Keratinocyte (primary cell): ENCODE measurements around the gene PARD3B. TPM values are rescaled to one million over a fixed set of nuclear protein-coding genes. Genes with fewer than 3 reads are reported as not detected.

Source experiments
- DNase-seq: peaks from one replicate; pipeline ENCODE4 v3.0.0-alpha.2; 2011; ENCODE audit warnings: low read depth, missing footprints, low spot score
- FAIRE-seq: peaks from 2 replicates; lab custom pipeline; 2011; peaks lifted over from hg19 to GRCh38; lab: Jason Lieb, UNC
- H2AFZ ChIP-seq: 2 replicates; pipeline ENCODE4 v1.6.0; 2012; ENCODE audit warnings: low read length, control low read depth, inconsistent platforms; ENCODE audit not compliant: control insufficient read depth
- H3K27ac ChIP-seq: 2 replicates; pipeline ENCODE4 v1.5.1; 2011; ENCODE audit warnings: low read length; ENCODE audit not compliant: control insufficient read depth, insufficient read depth
- H3K27me3 ChIP-seq: 3 replicates; pipeline ENCODE4 v1.6.0; 2011; ENCODE audit warnings: low read length; ENCODE audit not compliant: control insufficient read depth, insufficient read depth; ENCODE audit errors: extremely low read depth
- H3K36me3 ChIP-seq, 2 experiments: 2 replicates in 1 of 2; 3 replicates in 1 of 2; pipeline ENCODE4 v1.5.1; 2011; ENCODE audit warnings: low read length in 2 of 2, mild to moderate bottlenecking in 1 of 2; ENCODE audit not compliant: control insufficient read depth in 2 of 2, insufficient read depth in 2 of 2; ENCODE audit errors: extremely low read depth in 1 of 2
- H3K4me1 ChIP-seq: 3 replicates; pipeline ENCODE4 v1.5.1; 2011; ENCODE audit warnings: low read length; ENCODE audit not compliant: control insufficient read depth, insufficient read depth; ENCODE audit errors: extremely low read depth
- H3K4me2 ChIP-seq: 3 replicates; pipeline ENCODE4 v1.6.0; 2011; ENCODE audit warnings: low read depth, low read length; ENCODE audit not compliant: control insufficient read depth, insufficient read depth; ENCODE audit errors: extremely low read depth
- H3K4me3 ChIP-seq, 3 experiments: fragments of 200-600 bp in 1 of 3; sonication (generic) in 1 of 3; 2 replicates in 2 of 3; 3 replicates in 1 of 3; pipeline ENCODE4 v1.5.1; 2011 to 2016; ENCODE audit warnings: low read length in 3 of 3, mild to moderate bottlenecking in 3 of 3, control low read depth in 2 of 3, inconsistent platforms in 1 of 3, low read depth in 1 of 3, mixed read lengths in 1 of 3, mixed run types in 1 of 3, moderate library complexity in 1 of 3; ENCODE audit not compliant: control insufficient read depth in 2 of 3, insufficient read depth in 2 of 3; ENCODE audit errors: extremely low read depth in 1 of 3
- H3K79me2 ChIP-seq: 2 replicates; pipeline ENCODE4 v1.6.0; 2012; ENCODE audit warnings: low read length; ENCODE audit not compliant: control insufficient read depth, insufficient read depth
- H3K9ac ChIP-seq: 3 replicates; pipeline ENCODE4 v1.6.0; 2011; ENCODE audit warnings: low read length; ENCODE audit not compliant: control insufficient read depth, insufficient read depth; ENCODE audit errors: extremely low read depth
- H3K9me1 ChIP-seq: 3 replicates; pipeline ENCODE4 v1.6.0; 2011; ENCODE audit warnings: low read length; ENCODE audit not compliant: control insufficient read depth, insufficient read depth; ENCODE audit errors: extremely low read depth
- H3K9me3 ChIP-seq: 2 replicates; pipeline ENCODE4 v1.5.1; 2012; ENCODE audit warnings: low read depth, low read length; ENCODE audit not compliant: control insufficient read depth
- H4K20me1 ChIP-seq: 3 replicates; pipeline ENCODE4 v1.6.0; 2011; ENCODE audit warnings: low read length; ENCODE audit not compliant: control insufficient read depth, insufficient read depth; ENCODE audit errors: extremely low read depth
- EZH2 ChIP-seq: IDR thresholded peaks from one replicate; pipeline ENCODE4 v1.6.1; 2012; ENCODE audit warnings: inconsistent platforms, mild to moderate bottlenecking, low read length, moderate library complexity
- dilution Hi-C: fragments of 300-500 bp; cut with MboI; formaldehyde crosslinking; loops from one replicate; pipeline ENCODE4 v1.7.0; 2020; ENCODE audit warnings: low sequenced_read_pairs; ENCODE audit not compliant: extremely low pct_ligation_motif_present
- polyA plus RNA-seq, 5 experiments: library from polyadenylated mRNA; depleted of rRNA in 3 of 5; stranded (reverse) in 3 of 5; stranded (forward) in 1 of 5; unstranded in 1 of 5; fragments of >200 nt; gene quantifications; 1 replicate in 1 of 5; 2 replicates in 3 of 5; 3 replicates in 1 of 5; pipeline versions ENCODE4 v1.2.1 to v1.2.3, GENCODE V29; 2011 to 2012; ENCODE audit warnings: missing spikeins in 2 of 5, low read depth in 1 of 5, low replicate concordance in 1 of 5
- TF ChIP-seq, protein P1 (sequence below), 3 experiments: IDR thresholded peaks in 1 of 3; conservative IDR thresholded peaks in 1 of 3; optimal IDR thresholded peaks in 1 of 3; 2 replicates in 2 of 3; 3 replicates in 1 of 3; pipeline versions ENCODE3 to v1.5.1; 2011; ENCODE audit warnings: low read length in 3 of 3, mild to moderate bottlenecking in 3 of 3, moderate library complexity in 2 of 3, control low read depth in 1 of 3, inconsistent platforms in 1 of 3; ENCODE audit not compliant: insufficient read depth in 2 of 3; ENCODE audit errors: extremely low read depth in 1 of 3

Gene PARD3B
- polyA plus RNA-seq, 1 donor (not counting 4 experiments of a cell fraction or from before 2014, with no cell fraction given): 1.2 TPM

DNA sequence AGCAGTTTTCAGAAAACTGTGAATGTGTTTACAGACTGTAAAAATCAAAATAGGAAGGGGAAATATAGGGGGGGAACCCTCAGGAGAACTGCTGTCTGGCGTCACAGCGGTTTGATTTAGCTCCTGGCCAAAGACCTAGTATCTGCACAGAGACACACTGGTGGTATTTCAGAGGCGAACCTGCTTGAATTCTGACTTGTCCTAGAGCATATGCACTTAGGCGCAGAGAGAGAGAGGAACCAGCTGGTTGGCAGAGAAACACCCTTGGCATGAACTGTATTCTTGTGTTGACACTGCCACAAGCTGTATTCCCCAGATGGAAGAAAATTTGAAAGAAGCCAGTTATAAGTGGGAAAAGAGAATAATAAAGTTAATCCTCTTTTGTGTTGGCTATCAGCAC lies 630.6 kb downstream of the PARD3B start:
- H3K9me1 ChIP-seq: no peaks in the 10 kb centered on the region
- H3K27me3 ChIP-seq: no peaks in the 10 kb centered on the region
- no peaks in the 10 kb centered on the region for H4K20me1 ChIP-seq
- no peaks in the 10 kb centered on the region for H3K4me1 ChIP-seq
- no peak overlapping the region for H3K4me3 ChIP-seq
- no peak overlapping the region for H3K4me2 ChIP-seq
- H3K36me3 ChIP-seq: no peaks in the 10 kb centered on the region
- H3K9me3 ChIP-seq: no peaks in the 10 kb centered on the region
- dilution Hi-C loops: no loop called here
- TF ChIP-seq, protein P1, sequence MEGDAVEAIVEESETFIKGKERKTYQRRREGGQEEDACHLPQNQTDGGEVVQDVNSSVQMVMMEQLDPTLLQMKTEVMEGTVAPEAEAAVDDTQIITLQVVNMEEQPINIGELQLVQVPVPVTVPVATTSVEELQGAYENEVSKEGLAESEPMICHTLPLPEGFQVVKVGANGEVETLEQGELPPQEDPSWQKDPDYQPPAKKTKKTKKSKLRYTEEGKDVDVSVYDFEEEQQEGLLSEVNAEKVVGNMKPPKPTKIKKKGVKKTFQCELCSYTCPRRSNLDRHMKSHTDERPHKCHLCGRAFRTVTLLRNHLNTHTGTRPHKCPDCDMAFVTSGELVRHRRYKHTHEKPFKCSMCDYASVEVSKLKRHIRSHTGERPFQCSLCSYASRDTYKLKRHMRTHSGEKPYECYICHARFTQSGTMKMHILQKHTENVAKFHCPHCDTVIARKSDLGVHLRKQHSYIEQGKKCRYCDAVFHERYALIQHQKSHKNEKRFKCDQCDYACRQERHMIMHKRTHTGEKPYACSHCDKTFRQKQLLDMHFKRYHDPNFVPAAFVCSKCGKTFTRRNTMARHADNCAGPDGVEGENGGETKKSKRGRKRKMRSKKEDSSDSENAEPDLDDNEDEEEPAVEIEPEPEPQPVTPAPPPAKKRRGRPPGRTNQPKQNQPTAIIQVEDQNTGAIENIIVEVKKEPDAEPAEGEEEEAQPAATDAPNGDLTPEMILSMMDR (optimal IDR thresholded peaks at IDR 0.05 in 1 of 3, IDR thresholded peaks at IDR 0.05 in 1 of 3, conservative IDR thresholded peaks at IDR 0.05 in 1 of 3; ENCODE audit: extremely low read depth in 1 of 3, insufficient read depth in 2 of 3, low read length in 3 of 3): no peak
- no peak for TF ChIP-seq EZH2
- no peak overlapping the region for H3K27ac ChIP-seq
- no peak overlapping the region for H3K9ac ChIP-seq
- FAIRE-seq (no peak), DNase-seq (no peak)
- no peak overlapping the region for H2AFZ ChIP-seq
- no peaks in the 10 kb centered on the region for H3K79me2 ChIP-seq

DNA sequence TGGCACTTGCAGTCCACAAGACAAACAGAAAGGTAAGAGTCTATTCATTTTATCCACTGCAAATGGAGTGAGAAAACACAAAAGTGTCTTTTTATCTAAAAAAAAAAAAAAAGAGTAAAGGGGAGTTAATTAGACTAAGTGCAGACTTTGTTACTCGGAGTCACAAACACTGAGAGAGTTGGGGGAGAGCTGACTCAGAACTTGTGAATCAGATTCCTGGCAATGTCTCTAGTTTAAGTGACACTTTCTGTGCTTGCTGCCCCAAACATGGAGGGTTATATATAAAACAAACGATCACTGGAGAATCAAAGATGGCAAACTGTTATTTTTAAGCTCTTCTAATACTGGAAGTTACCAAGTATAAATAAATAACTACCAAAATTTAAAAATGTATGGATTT lies 631.3 kb downstream of the PARD3B start:
- DNase-seq (no peak), FAIRE-seq (no peak)
- Histone ChIP-seq H2AFZ (no peak overlapping the region), H3K9ac (no peak overlapping the region), H3K27me3 (no peaks in the 10 kb centered on the region), H3K36me3 (no peaks in the 10 kb centered on the region), H3K9me3 (no peaks in the 10 kb centered on the region), H3K4me1 (no peaks in the 10 kb centered on the region), H3K9me1 (no peaks in the 10 kb centered on the region), H4K20me1 (no peaks in the 10 kb centered on the region), H3K4me3 (no peak overlapping the region), H3K27ac (no peak overlapping the region), H3K4me2 (no peak overlapping the region), H3K79me2 (no peaks in the 10 kb centered on the region)
- dilution Hi-C loops: no loop called here
- no peak for TF ChIP-seq EZH2
- TF ChIP-seq, protein P1 (optimal IDR thresholded peaks at IDR 0.05 in 1 of 3, IDR thresholded peaks at IDR 0.05 in 1 of 3, conservative IDR thresholded peaks at IDR 0.05 in 1 of 3; ENCODE audit: extremely low read depth in 1 of 3, insufficient read depth in 2 of 3, low read length in 3 of 3): no peak
